HG03175 (cell line): ENCODE results near the gene SNX8.
"Not testable (repeated sequence)": the region's sequence is repeated elsewhere in the genome, so short reads cannot be mapped to it uniquely, and the experiment has no call there.

Source experiments
- ATAC-seq: cut with Tn5 transposase; IDR thresholded peaks from one replicate; pipeline ENCODE4 v1.9.1; 2021; ENCODE audit warnings: mild to moderate bottlenecking, moderate library complexity; ENCODE audit not compliant: unreplicated experiment

Gene SNX8

DNA sequence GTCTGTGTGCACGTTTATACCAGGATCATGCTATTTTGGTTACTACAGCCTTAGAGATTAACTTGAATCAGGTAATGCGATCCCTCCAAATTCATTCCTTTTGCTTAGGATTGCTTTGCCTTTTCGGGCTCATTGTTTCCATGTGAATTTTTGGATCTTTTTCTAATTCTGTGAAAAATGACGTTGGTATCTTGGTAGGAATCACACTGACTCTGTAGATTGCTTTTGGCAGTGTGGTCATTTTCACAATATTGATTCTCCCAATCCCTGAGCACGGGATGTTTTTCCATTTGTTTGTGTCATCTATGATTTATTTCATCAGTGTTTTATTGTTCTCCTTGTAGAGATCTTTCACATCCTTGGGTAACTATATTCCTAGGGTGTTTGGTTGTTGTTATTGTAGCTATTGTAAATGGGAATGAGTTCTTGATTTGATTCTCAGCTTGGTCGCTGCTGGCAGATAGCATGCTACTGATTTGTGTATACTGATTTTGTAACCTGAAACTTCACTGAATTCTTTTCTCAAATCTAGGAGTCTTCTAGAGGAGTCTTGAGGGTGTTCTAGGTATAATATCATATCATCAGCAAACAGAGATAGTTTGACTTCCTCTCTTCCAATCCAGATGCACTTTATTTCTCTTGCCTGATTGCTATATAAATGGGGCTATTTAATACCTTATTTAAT, 18.2 kb downstream of the SNX8 start:
- no peak for ATAC-seq

DNA sequence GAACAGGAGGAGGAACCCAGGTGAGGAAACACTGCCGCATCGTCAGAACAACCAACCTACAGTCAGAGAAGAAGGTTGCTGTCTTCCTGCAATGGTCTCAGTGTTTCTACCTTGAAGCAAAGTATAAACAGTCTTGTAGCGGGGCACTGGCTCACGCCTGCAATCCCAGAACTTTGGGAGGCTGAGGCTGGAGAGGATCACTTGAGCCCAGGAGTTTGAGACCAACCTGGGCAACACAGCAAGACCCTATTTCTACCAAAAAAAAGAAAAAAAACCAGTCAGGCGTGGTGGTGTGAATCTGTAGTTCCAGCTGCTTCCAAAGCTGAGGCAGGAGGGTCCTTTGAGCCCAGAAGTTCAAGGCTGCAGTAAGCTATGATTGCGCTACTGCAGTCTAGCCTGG, 23.4 kb downstream of the SNX8 start:
- ATAC-seq = no peak

GRCh38 chr7:2289621-2290020, 24.6 kb downstream of the SNX8 start:
- no peak for ATAC-seq

DNA sequence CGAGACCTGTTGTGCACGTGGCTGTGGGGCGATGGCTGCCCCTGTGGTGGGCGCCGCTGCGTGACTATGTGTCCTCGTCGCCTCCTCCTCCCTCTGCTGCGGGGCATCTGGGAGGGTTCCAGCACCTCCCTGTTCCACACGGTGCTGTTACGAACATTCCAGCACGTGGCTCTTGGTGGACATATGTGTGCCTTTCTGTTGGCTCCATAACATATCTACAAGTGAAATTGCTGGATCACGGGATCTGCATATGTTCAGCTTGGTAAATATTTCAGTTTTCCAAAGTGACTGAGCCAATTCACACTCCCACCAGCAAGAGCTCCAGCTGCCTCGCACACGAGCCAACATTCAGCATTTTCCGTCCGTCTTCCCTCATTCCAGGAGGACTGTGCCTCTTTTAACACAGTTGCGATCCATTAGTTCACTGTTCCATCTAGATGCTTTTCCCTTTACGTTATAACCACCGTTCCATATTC, 25.1 kb downstream of the SNX8 start:
- ATAC-seq = no peak

GRCh38 chr7:2288503-2288902, 25.7 kb downstream of the SNX8 start:
- peak; percentile 70 for ATAC-seq

- no peak for ATAC-seq
These were observed 26.5 kb downstream of the SNX8 start for GRCh38 chr7:2287745-2288144.

DNA sequence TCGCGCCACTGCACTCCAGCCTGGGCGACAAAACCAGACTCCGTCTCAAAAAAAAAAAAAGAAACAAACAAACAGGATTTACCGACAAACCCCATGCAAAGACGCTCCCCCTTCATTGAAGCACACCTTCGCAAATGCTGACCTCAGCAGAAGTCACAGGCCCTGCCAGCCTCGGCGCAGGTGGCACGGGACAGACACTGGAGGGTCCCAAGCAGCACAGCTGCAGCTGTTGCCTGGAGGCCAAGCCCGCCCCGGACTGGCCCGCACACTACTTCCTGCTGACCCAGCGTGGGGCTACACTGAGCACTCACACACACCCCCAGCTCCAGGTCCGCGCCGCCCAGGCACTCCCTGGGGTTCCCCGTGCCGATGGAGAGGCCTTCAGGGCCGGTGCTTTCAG, 31.2 kb downstream of the SNX8 start:
- no peak for ATAC-seq

GRCh38 chr7:2282185-2282751, 32.0 kb downstream of the SNX8 start:
- no peak for ATAC-seq

DNA sequence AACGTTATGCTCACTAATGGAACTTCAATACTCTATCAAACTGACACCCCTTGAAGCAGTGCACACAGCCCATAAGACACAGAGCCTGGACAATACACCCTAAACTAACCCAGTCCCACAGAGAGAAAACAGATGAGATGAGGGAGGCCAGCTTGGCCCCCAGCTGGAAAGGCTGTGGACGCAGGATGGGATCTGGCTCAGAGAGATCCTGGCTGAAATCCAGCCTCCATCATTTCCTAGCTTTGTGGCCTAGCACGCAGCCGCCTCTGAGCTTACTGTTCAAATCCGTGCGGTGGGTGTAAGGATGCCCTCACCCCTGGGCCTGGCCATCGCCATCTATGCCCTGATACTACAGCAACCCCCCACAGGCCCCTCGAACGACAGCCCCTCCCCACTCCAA, 32.7 kb downstream of the SNX8 start:
- ATAC-seq = no peak

DNA sequence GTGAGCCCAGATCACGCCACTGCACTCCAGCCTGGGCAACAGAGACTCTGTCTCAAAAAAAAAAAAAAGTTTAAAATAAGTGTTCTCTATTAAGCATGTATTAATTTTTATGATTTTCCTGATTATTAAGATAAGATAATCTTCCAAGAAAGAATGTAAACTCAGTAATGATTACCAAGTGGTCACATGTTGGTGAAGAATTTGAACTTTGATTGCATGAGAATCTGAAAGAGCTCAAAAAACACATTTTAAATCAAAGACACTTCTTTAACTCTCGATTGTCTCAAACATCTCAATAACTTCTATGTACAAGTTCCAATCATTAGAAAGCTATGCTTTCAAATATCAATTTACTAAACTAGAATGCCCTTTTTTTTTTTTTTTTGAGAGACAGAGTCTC, 33.8 kb downstream of the SNX8 start:
- ATAC-seq = no peak

DNA sequence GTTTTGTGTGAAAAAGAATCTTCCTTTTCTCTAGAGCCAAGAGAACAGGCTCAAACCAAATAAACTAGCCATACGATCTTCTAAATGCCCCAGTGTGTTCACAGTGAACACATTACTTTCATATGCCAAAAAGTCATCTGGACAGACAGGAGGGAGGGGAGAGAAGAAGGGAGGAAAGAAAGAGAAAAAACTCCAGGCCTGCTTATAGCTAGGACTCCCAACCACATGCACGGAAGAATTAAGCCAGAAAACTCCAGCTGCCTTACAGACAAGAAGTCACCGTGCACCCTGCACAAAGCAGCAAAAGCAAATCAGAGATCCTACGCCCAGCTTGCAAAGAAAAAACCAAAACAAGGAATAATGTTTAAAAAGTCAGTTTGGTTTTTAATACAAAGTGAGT, 34.3 kb downstream of the SNX8 start:
- ATAC-seq = no peak

GRCh38 chr7:2278026-2278425, 36.2 kb downstream of the SNX8 start:
- no peak for ATAC-seq

DNA sequence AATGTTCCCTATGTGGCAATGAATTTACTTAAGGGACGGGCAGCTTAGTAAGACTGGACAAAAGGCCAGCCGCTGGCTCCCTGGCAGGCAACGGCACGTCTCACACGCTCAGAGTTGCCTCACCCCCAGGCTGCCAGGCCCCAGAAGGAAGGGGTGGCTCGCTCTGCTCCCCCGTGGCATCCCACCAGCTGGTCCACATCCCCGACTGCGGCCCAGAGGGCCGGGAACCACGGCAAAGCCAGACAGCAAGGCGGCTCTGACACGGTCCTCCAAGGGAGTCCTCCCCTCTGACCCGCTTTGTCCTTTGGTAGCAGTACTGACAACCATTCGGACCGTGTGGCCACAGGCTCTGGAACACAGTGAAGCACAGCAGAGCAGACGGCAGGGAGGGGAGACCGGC, 38.1 kb downstream of the SNX8 start:
- ATAC-seq = no peak

DNA sequence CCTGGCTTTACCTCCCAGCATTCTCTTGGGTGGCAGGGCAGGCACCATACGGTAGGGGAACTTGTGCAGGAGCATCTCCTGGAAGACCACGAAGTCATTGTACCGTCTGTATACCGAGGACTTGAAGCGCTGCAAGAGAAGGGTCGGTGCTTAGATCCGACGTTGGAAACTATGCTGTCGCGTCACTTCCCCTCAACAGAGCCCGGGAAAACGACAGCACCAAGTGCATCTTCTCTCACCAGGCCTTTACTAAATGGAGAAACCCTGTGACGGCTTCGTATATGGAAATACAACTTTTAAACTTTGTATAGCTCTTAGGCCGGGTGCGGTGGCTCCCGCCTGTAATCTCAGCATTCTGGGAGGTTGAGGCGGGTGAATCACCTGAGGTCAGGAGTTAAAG, 39.1 kb downstream of the SNX8 start:
- no peak for ATAC-seq

GRCh38 chr7:2274666-2275065, 39.6 kb downstream of the SNX8 start:
- ATAC-seq = no peak

DNA sequence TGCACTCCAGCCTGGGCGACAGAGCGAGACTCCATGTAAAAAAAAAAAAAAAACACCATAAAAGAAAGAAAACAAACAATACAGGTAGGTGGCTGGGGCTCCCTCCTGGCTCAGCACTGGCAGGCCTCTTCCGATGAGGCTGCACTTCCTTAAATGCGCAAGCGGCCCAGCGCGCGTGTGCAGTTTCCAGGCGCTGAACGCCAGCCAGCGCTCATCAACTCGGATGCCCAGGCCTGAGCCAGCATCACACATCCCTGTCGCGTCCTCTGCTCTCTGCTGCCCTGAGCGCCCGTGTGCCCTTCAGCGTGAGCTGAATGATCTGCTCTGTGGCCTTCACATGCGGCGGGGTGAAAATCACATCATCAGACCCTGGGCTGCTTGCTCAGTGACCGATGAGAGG, 40.4 kb downstream of the SNX8 start:
- ATAC-seq = no peak

DNA sequence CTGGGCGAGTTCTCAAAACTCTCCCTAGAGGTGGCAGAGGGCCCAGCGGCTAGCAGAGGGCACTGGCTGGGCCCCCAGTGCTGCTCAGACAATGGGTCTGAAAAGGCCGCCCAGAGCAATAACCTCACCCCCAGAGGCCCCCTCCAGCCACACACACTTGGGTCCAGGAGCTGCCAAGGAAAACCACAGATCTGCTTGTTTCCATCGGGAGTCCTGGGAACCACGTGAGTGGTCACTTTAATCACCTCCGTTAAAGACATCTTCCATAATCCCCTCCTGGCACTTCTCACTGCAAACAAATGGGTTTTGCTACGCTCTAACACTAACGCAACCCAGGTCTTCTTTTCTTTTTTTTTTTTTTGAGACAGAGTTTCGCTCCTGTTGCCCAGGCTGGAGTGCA, 42.2 kb downstream of the SNX8 start:
- ATAC-seq = no peak

- ATAC-seq = no peak
These were observed 42.8 kb downstream of the SNX8 start for GRCh38 chr7:2271273-2272026.

DNA sequence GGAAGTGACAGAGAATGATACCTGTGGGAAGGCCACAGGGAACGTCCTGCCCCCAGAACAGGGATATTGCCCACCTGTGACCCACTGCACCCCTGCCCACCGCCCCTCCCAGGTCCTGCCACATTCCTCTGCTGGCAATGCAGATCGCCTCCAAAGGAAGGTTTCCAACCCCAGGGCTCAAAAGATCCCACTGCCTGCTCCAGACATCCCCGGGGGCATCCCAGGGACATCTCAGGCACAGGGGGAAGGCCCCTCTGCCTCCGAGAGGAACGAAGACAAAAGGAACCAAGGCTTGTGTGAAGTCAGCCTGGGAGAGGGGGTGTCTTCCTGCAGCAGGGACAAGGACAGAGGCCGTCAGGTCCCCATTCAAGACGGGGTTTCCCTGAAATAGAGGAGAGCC, 43.7 kb downstream of the SNX8 start:
- no peak for ATAC-seq

GRCh38 chr7:2269991-2270460, 44.2 kb downstream of the SNX8 start:
- ATAC-seq = no peak

DNA sequence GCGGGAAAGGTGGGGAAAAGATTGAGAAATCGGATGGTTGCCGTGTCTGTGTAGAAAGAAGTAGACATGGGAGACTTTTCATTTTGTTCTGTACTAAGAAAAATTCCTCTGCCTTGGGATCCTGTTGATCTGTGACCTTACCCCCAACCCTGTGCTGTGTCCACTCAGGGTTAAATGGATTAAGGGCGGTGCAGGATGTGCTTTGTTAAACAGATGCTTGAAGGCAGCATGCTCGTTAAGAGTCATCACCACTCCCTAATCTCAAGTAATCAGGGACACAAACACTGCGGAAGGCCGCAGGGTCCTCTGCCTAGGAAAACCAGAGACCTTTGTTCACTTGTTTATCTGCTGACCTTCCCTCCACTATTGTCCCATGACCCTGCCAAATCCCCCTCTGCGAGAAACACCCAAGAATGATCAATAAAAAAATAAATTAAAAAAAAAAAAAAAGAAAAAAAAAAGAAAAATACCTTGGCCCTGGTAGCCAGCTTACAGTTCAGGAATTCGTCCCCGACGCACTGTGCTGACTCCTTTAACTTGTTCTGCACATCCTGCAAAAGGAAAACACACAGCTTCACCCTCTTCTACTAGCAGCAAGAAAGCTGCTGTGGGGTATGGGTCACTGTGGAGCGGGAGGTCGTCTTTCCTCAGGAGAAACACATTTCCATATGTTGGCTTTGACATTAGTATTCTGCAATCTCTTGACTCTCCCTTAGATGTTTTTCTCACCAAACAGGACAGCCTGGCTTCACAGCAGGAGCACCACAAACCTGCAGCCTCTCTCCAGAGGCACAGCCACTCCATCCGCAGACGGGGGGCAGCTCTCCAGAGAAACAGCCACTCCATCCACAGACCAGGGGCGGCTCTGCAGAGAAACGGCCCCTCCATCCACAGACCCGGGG, 44.9 kb downstream of the SNX8 start:
- not testable (repeated sequence) for ATAC-seq
